Stimulated activated CD4-positive, alpha-beta T cell treated with anti-CD3 and anti-CD28 coated beads, Interleukin-4, amount 100 ng/mL, for 4 hours (primary cell): ENCODE measurements around the gene WDR54.
"Not testable (repeated sequence)": the region's sequence is repeated elsewhere in the genome, so short reads cannot be mapped to it uniquely, and the experiment has no call there.

Source experiments
- DNase-seq, 2 experiments: peaks; one replicate each; pipeline ENCODE4 v3.0.0-alpha.2; 2020

The WDR54 gene

DNA sequence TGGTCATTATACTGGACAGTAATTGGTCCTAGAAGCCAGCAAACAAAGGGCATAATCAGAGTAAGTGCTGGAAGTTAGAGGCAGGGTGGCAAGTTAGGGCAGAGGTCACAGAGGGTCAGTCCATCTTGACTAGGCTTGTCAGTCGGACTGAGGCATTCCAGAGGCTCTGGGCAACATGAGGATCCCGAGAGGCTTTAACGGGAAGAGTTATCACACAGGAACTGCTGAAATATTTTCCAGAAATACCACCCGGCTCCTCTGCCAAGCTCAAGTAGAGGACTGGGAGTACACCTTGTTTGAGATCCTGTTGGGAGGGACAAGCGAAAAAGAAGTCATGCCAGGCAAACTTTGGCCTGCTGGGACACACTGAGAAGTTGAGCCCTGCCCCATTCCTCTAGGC, 13.8 kb upstream of the WDR54 start:
- no peak for DNase-seq

DNA sequence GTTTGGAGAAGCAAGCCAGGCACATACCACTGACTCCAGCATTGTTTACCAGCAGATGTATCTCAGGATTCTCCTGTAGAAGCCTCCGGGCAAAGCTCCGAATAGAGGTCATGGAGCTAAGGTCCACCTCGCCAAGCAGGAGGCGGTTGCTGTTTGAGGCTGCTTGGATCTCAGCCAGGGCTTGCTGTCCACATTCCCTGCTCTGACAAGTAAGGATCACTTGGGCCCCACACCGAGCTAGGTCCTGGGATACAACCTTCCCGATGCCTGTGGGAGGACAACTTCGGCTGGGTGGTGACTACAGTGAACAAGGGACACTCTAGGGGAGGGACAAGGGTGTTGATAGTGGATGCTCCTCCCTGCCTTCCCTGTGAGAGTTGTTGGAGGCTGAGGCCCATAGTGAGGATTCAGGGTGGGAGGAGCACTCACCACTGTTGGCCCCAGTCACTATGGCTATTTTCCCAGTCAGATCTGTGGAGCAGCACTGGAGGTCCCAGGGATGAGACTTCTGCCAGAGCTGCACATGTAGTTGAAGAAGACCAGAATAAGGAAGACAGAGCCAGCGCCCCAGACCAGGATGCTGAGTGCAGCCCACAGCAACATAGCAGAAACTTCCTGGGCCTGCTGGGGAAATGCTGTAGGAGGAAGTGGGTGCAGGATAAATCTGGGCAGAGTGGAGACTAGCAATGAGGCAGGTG, 8.4 kb upstream of the WDR54 start:
- no peak for DNase-seq

DNA sequence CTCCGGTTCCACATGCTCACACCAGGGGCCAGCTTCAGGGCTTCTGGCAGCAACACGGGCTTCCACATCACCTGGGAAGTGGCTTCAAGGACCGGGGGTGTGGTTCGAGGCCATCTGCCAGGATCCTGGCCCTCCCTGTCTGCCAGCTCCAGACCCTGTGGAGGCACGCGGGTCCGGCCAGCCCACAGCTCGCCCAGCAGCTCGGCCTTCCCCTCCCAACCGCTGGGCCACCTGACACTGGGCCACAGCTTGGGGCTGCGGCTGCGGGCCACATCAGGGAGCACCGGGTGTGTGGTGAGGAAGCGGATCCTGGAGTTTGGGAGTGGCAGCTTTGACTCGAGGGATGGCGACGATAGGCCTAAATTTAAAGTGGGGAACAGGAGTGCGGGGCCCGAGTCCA, 7.1 kb upstream of the WDR54 start:
- no peak for DNase-seq

DNA sequence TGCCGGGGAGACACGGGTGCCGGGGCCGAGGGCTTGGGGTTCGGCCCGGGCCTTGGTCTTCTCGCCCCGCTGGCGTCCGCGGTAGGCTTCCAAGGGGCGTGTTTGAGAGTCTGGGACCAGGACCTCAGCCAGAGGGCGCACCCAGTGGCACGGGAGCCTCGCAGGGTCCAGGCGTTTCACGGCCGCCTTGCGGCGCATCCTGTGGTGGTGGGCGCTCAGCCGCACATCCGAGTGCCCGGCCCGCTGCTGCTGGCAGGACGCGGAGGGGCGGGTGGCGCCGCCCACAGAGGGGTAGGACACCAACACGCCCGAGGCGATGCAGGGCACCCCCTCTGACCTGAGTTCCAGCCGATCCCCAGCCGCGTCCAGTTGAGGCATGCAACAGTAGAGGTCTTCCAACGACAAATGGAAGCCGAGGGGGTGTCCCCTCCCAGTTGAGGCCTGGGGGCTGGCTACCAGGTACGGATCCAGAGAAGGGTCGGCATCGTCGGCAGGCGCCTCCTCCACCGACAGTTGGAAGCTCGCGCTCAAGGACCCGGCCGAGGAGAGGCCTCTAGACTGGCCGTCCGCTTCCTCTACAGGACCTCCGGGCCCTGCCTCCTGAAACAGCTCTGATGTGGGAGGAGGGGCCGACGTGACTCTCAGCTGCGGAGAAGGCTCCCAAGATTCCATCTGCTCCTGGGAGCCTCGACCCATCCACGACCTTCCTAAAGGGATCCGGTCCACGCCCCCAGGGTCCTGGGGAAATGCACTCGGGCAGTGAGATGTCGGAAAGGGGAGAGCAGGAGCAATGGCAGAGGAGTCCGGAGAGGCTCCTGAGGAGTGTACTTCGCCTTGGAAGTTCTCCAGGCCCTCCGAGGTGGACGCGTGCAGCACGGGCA, 6.4 kb upstream of the WDR54 start:
- peak in 1 of 2 experiments; percentile 12 for DNase-seq

DNA sequence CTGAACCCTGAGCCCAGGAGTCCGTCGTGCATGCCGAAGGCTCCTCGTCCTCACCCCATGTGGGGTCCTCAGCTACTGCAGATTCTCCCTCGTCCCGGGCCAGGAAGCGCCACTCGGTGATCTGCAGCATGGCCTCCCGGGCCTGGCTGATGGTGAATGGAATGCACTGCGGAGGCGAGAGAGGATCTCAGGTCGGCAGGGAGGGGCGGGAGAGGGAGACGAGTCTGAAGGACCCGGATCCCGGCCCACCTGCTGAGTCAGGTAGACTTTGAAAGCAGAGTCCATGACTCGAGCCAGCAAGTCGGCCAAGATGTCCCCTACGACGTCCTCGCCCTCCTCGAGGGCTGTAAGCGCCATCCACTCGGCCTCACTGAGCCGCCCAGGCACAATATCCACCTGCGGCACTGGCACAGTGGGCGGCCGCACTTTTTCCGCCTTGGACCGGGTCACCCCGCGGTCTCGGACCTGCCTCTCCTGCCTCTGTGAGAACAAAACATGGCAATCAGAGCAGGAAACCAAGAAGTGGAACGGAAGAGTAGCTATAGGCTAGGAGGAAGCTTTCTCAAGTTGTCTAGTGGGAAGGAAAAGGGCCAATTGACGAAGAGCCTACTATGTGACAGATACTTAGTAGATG, 5.7 kb upstream of the WDR54 start:
- no peak for DNase-seq

DNA sequence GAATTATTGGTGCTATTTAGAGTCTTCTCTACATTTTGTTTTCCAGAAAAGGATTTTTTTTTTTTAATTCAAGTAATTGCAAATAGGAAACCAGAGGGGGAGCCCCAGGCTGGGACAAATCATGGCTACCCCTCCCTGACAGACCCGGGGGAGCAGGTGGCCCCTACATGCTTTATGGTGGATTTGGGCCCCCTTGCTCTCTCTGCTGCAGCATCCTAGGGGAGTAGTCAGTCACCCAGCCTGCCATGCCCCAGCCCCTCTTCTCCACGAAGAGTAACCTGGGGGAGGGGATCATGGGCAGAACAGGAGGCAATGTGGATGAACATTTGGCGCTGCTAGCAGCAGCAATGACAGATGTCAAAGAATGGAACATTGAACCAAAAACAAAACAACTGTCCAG, 4.8 kb upstream of the WDR54 start:
- DNase-seq, result no peak

DNA sequence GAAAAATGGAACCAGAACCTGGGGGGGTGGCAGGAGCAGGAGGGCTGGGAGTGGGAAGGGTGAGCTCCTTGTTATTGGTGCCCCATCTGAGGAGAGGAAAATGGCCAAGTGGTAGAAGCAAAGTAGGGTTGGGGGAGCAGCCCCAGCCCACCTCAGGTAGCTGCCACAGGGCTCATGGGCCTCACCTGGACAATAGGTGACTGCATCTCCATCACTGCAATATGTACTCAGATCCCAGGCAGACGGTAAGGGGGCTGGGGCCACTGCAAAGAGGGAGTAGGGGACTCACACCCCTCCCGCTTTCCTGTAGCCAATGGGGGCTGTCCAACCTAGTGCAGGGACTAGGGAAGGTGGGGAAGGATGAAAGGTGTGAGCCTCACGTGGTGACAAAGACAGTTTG, 4.3 kb upstream of the WDR54 start:
- no peak for DNase-seq

DNA sequence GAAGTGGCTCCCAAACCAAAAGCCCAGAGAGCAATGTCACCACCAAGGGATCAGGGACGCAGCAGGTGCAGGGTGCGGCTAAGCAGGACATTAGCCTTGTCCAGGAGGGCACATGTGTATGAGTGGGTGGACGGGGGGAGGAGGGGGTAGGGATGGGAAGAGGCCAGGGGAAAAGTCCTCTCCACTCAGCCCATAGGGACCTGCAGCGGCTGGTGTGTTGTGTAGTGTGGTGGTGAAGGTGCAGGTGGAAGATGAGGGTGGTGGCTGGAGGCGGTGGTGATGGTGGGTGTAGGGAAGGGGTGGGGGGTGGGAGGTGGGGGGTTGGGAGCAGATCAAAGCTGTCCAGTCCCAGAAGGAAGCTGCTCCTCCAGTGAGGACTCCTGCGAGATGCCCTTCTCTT, 3.8 kb upstream of the WDR54 start:
- no peak for DNase-seq

DNA sequence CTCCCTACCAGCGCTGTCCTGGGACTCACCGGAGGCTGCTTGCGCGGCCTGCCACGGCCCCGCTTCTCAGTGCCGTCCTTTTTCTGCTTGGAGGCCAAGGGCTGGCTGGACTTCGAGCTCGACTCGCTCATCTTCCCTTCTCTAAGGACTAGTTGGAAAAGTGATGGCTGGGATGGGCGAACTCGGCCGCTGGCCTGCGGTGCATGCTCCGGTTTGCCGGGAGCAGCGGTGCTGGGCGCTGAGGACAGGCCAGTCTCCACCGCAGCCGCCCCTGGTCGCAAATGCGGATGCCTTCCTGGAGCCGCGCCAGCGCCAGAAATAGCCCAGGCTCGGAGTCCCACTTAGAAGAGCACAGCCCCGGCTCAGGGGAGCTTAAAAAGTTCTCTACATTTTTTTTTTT, 3.2 kb upstream of the WDR54 start:
- no peak for DNase-seq

DNA sequence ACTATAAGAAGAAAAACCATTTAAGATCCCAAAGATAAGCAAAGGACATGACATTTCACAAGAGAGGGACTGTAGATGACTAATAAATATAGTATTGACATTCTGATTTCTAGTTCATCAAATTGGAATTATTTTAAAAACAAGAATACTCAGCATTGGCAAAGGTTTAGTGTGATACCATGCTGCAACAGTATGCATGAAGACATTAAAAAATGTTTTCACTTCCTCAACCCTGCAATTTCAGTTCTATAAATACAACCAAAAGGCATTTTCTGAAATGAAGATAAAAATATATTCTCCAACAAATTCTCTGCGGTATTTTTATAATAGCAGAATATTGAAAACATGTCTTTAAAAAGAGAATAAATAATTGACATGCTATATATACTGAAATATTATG, 2.2 kb upstream of the WDR54 start:
- no peak for DNase-seq

DNA sequence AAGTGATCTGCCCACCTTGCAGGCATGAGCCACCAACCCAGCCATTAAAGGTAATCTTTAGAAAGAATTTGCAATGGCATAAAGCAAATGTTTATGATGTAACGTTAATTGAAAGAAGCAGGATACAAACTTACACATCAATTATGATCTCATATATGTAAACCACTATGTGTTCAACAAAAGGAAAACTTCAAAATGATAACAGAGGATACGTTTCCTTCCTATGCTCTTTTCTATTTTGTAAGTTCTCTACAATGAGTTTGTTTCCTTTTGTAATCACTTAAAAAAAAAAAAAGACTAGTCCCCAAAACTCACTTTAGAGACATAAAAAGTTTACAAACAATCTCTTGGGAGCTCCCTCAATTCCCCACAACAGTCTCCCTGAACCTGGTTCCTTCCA, 1.5 kb upstream of the WDR54 start:
- no peak for DNase-seq

DNA sequence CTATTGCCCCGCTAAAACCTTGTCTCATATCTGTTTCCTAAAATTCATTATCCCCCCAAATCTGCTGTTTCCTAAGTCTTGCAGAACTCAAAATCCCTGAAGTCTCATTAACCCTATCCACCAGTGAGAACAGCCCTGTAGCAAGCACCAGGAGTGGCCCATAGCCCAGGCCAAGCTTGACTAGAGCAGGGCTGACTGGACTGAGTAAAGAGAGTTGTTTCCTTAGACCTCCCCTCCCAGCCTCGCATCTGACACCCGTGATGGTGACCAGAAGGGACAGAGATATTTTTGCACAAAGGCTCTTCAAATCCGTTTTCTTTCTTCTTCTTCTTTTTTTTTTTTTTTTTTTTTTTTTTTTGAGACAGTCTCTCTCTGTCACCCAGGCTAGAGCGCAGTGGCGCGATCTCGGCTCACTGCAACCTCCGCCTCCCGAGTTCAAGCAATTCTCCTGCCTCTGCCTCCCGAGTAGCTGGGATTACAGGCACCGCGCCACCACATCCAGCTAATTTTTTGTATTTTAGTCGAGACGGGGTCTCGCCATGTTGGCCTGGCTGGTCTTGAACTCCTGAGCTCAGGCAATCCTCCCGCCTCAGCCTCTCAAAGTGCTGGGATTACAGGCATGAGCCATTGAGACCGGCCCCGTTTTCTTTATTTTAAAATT, 957 bp upstream of the WDR54 start:
- not testable (repeated sequence) for DNase-seq

DNA sequence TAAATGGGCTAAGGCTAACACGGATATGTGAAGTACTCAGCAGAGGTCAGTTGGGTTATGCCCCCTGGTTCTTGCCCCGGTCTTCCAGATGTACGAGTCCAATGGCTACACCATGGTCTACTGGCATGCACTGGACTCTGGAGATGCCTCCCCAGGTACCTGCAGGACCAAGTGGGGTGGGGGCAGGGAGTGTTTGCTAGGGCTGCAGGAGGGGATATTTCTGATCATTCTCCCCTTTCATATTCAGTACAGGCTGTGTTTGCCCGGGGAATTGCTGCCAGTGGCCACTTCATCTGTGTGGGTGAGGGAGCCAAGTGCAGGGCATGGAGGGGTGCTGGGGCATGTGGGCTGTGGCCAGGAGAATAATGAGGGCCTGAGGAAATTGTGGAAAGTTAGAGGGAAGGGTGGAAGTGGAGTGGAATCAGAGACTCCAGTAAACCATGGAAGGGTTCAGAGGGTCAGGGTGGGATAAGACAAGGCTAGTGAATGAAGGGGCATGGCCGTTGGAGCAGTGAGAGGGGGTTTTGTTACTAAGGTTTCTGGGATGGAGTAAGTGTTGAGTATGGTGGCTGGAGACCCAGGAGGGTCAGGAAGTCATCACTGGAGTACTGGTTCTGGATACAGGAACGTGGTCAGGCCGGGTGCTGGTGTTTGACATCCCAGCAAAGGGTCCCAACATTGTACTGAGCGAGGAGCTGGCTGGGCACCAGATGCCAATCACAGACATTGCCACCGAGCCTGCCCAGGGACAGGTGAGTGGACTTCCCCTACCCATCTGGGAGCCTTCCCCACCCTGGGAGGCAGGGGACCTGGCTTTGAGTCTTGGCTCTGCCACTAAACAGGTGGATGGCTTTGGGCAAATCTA, 1.9 kb downstream of the WDR54 start:
- DNase-seq, result no peak

DNA sequence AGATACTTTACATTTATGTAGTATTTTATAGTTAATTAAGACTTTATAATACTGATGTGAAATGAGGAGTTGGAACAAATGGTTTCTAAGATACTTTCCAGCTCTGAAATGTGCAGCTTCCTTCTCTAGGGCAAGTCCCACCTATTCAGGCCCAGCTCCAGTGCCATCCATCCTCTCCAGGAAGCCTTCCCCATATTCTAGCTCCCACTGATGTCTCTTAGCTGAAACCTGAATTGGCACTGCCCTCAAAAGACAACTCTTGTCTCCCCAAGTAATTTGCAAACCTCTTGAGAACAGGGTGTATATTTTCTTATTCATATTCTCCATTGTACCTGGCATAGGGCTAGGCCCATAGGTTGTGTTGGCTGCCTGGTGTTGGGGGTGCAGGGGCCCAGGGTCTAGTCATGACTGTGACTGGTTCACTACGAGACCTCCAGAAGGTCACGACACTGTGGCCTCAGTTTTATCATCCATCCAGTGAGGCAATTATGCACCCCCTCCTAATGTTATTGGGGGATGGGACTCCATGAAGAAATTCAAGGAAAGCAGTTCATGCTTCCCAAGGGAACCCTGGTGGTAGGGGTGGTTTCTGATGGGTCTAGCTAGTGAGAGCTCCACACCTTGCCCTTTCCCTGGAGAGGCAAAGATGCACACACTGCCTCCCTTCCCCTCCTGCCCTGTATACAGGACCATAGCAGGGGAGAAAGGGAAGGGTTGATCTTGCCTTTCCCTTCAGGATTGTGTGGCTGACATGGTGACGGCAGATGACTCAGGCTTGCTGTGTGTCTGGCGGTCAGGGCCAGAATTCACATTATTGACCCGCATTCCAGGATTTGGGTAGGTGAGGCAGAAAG, 2.8 kb downstream of the WDR54 start:
- no peak for DNase-seq

DNA sequence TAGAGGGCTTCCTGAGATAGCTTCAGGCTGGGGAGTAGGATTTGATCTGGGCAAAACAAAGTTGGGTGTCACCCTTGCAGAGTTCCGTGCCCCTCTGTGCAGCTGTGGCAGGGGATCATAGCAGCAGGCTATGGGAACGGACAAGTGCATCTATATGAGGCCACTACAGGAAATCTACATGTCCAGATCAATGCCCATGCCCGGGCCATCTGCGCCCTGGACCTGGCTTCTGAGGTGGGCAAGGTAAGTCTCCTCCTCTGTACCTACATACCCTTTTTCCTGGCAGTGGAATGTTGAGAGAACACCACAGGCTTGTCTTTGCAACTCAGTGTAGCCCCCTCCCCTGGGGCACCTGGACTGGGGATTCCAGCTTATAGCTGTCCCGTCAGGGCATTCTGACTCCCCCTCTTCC, 3.5 kb downstream of the WDR54 start:
- no peak for DNase-seq

DNA sequence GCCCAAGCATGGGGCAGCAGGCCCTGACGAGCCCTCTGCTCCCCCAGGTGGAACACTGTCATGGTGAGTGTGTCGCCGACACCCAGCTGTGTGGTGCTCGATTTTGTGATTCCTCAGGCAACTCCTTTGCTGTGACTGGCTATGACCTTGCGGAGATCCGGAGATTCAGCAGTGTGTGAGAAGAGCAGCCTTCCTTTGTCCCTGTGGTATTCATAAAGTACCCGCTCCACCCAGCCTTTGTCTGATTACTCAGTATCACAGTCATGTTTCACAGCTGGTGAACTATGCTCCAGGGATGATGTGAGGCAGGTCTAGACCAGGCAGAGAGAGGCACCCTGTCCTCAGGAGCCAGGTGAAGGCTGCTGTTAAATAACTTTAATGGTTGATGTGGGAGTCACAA, 4.0 kb downstream of the WDR54 start:
- DNase-seq, result no peak

DNA sequence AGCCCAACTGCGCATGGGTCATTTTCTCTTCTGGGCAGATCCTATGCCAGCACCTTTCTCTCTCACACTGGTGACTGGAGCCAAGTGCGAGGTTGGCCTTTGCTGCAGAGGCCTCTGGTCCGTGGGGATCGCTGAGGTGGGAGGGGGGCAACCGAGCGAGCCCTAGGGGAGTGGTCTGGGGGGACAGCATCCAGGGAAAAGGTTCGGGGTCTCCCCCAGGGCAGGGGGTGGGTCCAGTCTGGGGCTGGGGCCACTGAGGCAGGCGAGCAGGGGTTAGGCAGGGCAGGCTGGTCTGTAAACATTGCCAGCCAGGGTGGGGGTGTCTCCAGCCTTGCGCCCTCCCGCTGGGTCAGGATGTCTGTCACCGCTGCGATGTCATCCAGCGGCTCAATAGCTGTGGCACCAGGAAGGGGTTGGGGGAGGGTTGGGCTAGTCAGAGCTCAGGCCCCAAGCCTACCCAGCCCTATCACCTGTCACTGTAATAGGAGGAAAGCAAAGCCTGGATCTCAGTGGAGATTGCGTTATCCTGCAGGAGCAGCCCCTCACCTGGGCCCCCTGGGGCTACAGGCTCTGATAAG, 4.7 kb downstream of the WDR54 start:
- DNase-seq, result no peak

DNA sequence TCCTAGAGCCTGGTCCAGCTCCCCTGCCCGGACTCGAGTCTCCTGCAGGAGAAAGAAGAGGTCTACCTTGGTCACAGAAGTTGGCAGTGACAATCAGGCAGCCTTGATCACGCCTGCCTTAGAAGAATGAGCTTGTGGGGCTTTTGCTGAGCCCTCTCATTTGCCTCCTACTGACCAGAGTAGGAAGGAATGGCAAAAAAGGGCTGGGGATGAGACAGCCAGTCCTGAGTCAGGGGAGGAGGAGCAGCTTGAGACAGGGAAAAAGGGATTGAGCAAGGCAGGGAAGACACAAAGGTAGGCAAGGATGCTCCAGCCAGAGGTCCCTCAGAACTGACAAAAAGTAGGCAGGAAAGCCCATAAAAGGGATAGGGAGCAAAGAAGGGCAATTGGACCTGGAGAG, 6.0 kb downstream of the WDR54 start:
- no peak for DNase-seq

DNA sequence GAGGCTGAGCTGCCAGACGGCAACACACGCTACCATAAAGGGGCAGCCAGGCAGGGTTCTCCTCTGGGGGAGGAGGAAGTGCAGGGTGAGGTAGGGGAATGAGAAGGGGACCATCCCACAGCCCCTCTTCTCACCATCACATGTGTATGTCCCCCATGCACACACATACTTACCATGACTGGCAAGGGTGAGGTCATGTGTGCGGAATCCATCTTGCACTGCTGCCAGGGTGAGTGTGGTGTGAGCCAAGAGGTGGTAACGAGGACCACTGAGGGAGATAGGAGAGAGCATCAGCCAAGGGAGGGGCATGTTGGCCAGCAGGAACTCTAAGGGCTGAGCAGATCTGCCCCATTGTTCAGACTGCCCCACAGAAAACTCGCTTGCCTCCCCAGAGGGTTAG, 7.1 kb downstream of the WDR54 start:
- no peak for DNase-seq

DNA sequence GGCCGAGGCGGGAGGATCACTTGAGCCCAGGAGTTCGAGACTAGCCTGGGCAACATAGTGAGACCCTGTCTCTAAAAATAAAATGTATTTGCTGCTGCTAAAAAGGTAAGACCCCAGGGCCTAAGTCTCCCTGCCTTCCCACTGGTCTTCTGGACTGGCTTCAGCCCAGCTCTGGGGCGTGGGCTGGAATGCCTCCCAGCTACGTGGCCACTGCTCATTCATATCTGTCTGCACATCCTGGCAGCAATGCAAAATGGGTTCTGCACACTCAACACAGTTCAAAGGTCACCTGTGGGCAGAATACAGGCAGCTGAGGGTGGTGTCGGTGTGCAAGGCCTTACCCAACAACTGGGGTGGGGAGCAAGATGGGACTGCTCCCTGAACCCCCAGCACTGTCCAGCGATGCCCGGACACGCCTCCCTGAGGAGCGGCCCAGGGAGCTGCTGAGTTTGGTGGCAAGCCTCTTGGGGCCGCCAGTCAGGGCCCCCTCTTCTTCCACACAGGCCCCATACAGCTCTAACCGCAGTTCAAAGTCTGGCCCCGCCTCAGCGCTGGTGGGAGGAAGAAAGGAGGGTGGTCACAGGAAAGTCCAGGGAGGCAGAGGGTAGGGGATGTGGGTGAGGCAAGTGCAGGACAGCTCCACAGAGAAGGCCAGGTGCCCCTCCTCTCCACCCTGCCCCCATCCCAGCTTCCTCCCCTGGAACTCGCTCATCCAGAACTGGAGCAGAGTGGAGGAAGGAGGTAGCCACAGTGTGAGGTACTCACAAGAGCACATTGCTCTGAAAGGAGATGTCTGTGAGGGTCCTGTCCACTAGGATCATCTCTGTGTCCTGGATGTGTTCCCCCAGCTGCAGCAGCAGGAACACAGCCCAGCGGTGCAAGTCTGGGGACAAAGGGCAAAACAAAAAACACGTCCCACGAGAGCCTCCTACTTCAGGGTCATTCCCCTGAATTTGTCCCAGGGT, 8.2 kb downstream of the WDR54 start:
- DNase-seq, result no peak
